Smooth muscle cell (in vitro differentiated cells): ENCODE measurements around the gene UCP3. TPM values are rescaled to one million over a fixed set of nuclear protein-coding genes. Genes with fewer than 3 reads are reported as not detected.

Source experiments
- DNase-seq: peaks from one replicate; lab custom pipeline; 2025; ENCODE audit not compliant: unreplicated experiment; lab: John Stamatoyannopoulos, UW
- H2AFZ ChIP-seq: fragments of 200-600 bp; sonication (generic); 2 replicates; pipeline ENCODE4 v1.6.0; 2016; ENCODE audit warnings: antibody characterized with exemption, low read depth, mild to moderate bottlenecking
- H3F3A ChIP-seq: fragments of 200-600 bp; sonication (generic); 2 replicates; pipeline ENCODE4 v1.6.0; 2017; ENCODE audit warnings: antibody characterized with exemption, low read depth
- H3K27ac ChIP-seq: fragments of 200-600 bp; sonication (generic); 2 replicates; pipeline ENCODE4 v1.5.1; 2016; ENCODE audit warnings: low read depth, mild to moderate bottlenecking
- H3K27me3 ChIP-seq: fragments of 200-600 bp; sonication (generic); 2 replicates; pipeline ENCODE4 v1.6.1; 2016; ENCODE audit warnings: low read depth, mild to moderate bottlenecking
- H3K36me3 ChIP-seq: fragments of 200-600 bp; sonication (generic); 2 replicates; pipeline ENCODE4 v1.5.1; 2016; ENCODE audit warnings: low read depth
- H3K4me1 ChIP-seq: fragments of 200-600 bp; sonication (generic); 2 replicates; pipeline ENCODE4 v1.5.1; 2016; ENCODE audit warnings: low read depth
- H3K4me2 ChIP-seq: fragments of 200-600 bp; sonication (generic); 2 replicates; pipeline ENCODE4 v1.6.0; 2016; ENCODE audit warnings: mild to moderate bottlenecking
- H3K4me3 ChIP-seq: fragments of 200-600 bp; sonication (generic); 2 replicates; pipeline ENCODE4 v1.5.1; 2016; ENCODE audit warnings: mild to moderate bottlenecking
- H3K79me2 ChIP-seq: fragments of 200-600 bp; sonication (generic); 2 replicates; pipeline ENCODE4 v1.6.0; 2016; ENCODE audit warnings: low read depth, mild to moderate bottlenecking
- H3K9ac ChIP-seq: fragments of 200-600 bp; sonication (generic); 2 replicates; pipeline ENCODE4 v1.6.0; 2016; ENCODE audit warnings: low read depth
- H3K9me3 ChIP-seq: fragments of 200-600 bp; sonication (generic); replicated peaks from 2 replicates; pipeline ENCODE4 v1.5.1; 2016; ENCODE audit warnings: low read depth
- H4K20me1 ChIP-seq: fragments of 200-600 bp; sonication (generic); 2 replicates; pipeline ENCODE4 v1.6.0; 2016; ENCODE audit warnings: low read depth
- CTCF ChIP-seq: fragments of 200-600 bp; sonication (generic); IDR thresholded peaks from 2 replicates; pipeline ENCODE4 v1.5.1; 2017; ENCODE audit warnings: borderline replicate concordance, mild to moderate bottlenecking, antibody characterized with exemption; ENCODE audit not compliant: insufficient read depth, poor library complexity, severe bottlenecking
- WGBS: methylation state at CpG from one replicate; pipeline ENCODE4 v1.1.7; 2016; ENCODE audit warnings: low lambda C conversion rate; 5-methylcytosine and 5-hydroxymethylcytosine counted together
- polyA plus RNA-seq: library from polyadenylated mRNA; unstranded; fragments of >200 nt; fragmentation: Nextera tagmentation; extraction: Ambion mirVana; gene quantifications from 2 replicates; pipeline ENCODE4 v1.2.1, GENCODE V29; 2016
- total RNA-seq: library from RNA; depleted of rRNA; stranded (reverse); fragments of >200 nt; gene quantifications from 2 replicates; pipeline ENCODE4 v1.2.3, GENCODE V29; 2014

Gene UCP3
- total and polyA plus RNA-seq, 2 experiments from 2014 or later, result 0.85 to 0.88 TPM

- no peak overlapping the region for H3K4me2 ChIP-seq
- no peaks in the 10 kb centered on the region for H3K9me3 ChIP-seq
- H3K4me3 ChIP-seq, result no peak overlapping the region
- no peak for DNase-seq
- H3F3A ChIP-seq, result no peaks in the 10 kb centered on the region
- H3K27ac ChIP-seq, result no peak overlapping the region
- H3K9ac ChIP-seq, result no peak overlapping the region
- no peaks in the 10 kb centered on the region for H3K4me1 ChIP-seq
- no peaks in the 10 kb centered on the region for H3K27me3 ChIP-seq
- peaks cover 8% of the 10 kb centered on the region for H3K36me3 ChIP-seq
- TF ChIP-seq CTCF, result no peak
- H2AFZ ChIP-seq, result no peak overlapping the region
- no peaks in the 10 kb centered on the region for H3K79me2 ChIP-seq
- H4K20me1 ChIP-seq, result no peaks in the 10 kb centered on the region
- WGBS, result 86% methylated on average over 4 of the region's 4 CpGs
These were observed 28.4 kb upstream of the UCP3 start for GRCh38 chr11:74037309-74037708.

- no peak overlapping the region for H3K27ac ChIP-seq
- no peak for DNase-seq
- no peaks in the 10 kb centered on the region for H4K20me1 ChIP-seq
- no peak overlapping the region for H2AFZ ChIP-seq
- H3K4me2 ChIP-seq, result no peak overlapping the region
- 89% methylated on average over 1 of the region's 1 CpG for WGBS
- H3K36me3 ChIP-seq, result peaks cover 8% of the 10 kb centered on the region
- no peaks in the 10 kb centered on the region for H3K79me2 ChIP-seq
- no peaks in the 10 kb centered on the region for H3F3A ChIP-seq
- no peak for TF ChIP-seq CTCF
- H3K4me1 ChIP-seq, result no peaks in the 10 kb centered on the region
- no peaks in the 10 kb centered on the region for H3K27me3 ChIP-seq
- no peaks in the 10 kb centered on the region for H3K9me3 ChIP-seq
- H3K9ac ChIP-seq, result no peak overlapping the region
- H3K4me3 ChIP-seq, result no peak overlapping the region
These were observed 26.4 kb upstream of the UCP3 start for GRCh38 chr11:74035264-74035663.

GRCh38 chr11:74033046-74033445, 24.2 kb upstream of the UCP3 start:
- Histone ChIP-seq H3F3A (no peaks in the 10 kb centered on the region), H3K4me1 (no peaks in the 10 kb centered on the region), H2AFZ (no peak overlapping the region), H3K79me2 (no peaks in the 10 kb centered on the region), H3K9ac (no peak overlapping the region), H3K36me3 (peaks cover 8% of the 10 kb centered on the region), H3K9me3 (no peaks in the 10 kb centered on the region), H3K4me3 (no peak overlapping the region), H3K27me3 (no peaks in the 10 kb centered on the region), H3K27ac (no peak overlapping the region), H3K4me2 (no peak overlapping the region), H4K20me1 (no peaks in the 10 kb centered on the region)
- no peak for TF ChIP-seq CTCF
- WGBS, result 100% methylated on average over 3 of the region's 3 CpGs
- no peak for DNase-seq
